Glutamatergic neuron (in vitro differentiated cells): ENCODE data around the gene PODXL. TPM values are rescaled to one million over a fixed set of nuclear protein-coding genes. Genes with fewer than 3 reads are reported as not detected.

Source experiments
- DNase-seq: peaks from one replicate; pipeline ENCODE4 v3.0.0; 2022
- H3K27ac Mint-ChIP-seq: one replicate; pipeline ENCODE4 v1.8.0; 2020; ENCODE audit warnings: mild to moderate bottlenecking, mixed read lengths, inconsistent platforms; ENCODE audit not compliant: unreplicated experiment
- H3K27me3 Mint-ChIP-seq: one replicate; pipeline ENCODE4 v1.8.0; 2020; ENCODE audit warnings: mild to moderate bottlenecking, moderate library complexity, mixed read lengths, inconsistent platforms; ENCODE audit not compliant: unreplicated experiment
- H3K36me3 Mint-ChIP-seq: one replicate; pipeline ENCODE4 v1.8.0; 2020; ENCODE audit warnings: mild to moderate bottlenecking, mixed read lengths, inconsistent platforms; ENCODE audit not compliant: unreplicated experiment
- H3K4me1 Mint-ChIP-seq: one replicate; pipeline ENCODE4 v1.8.0; 2020; ENCODE audit warnings: mild to moderate bottlenecking, low read depth, mixed read lengths, inconsistent platforms; ENCODE audit not compliant: unreplicated experiment
- H3K4me3 Mint-ChIP-seq: one replicate; pipeline ENCODE4 v1.8.0; 2020; ENCODE audit warnings: mild to moderate bottlenecking, mixed read lengths, inconsistent platforms; ENCODE audit not compliant: unreplicated experiment
- H3K9me3 Mint-ChIP-seq: one replicate; pipeline ENCODE4 v1.8.0; 2020; ENCODE audit warnings: mild to moderate bottlenecking, moderate library complexity, mixed read lengths, inconsistent platforms; ENCODE audit not compliant: unreplicated experiment
- total RNA-seq: library from RNA; stranded (reverse); fragmentation: NEBNext Ultra II Directional; extraction: Animal tissue kit (Norgen Biotek cat#: 25700); gene quantifications from one replicate; pipeline ENCODE4 v1.2.1, GENCODE V29; 2021; ENCODE audit not compliant: unreplicated experiment
- TF ChIP-seq, protein P1 (sequence below): fragments of 200-600 bp; sonication (generic); IDR thresholded peaks from one replicate; pipeline ENCODE4 v1.5.0; 2021; ENCODE audit not compliant: partially characterized antibody, unreplicated experiment

The PODXL gene
- total RNA-seq, 1 donor from 2014 or later, result 12.3 TPM

DNA sequence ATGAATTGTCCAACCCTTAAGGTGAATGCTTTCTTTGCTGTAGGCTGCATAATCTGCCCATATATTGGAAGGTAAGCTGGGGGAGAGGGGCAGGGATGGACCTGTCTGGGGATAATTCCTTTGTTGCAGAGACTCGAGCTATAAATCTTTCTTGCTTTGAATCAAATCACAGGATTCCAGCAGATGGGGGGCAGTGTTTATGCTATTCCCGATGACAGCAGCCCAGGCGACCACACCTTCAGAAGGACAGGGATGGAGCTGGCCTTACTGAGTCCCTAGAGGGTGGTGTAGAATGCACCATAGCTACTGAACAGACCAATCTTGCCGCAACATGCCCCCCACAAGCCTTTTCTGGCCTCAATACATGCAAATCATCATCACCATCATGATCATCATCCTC, 2.5 kb downstream of the PODXL start:
- peaks cover 5% of the 10 kb centered on the region for H3K4me1 Mint-ChIP-seq

DNA sequence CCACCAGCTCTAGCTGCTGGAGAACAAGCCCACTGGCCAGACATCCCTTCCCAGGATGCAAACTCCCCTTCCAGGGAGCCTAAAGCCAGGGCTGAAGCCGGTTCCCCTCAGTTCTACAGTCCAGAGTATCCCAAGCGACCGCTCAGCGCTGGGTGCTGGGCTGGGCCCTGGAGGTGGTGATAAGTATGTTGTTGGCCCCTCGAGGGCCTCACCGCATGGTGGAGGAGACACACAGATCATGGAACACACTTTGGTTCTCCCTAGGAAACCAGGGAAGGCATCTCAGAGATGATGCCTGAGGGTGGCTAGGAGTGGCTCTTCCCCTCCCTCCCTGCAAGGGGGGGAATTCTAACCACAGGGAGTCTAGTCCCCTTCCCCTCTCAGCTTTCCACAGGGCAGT, 4.4 kb downstream of the PODXL start:
- Mint-ChIP-seq H3K4me1 (peaks cover 5% of the 10 kb centered on the region), H3K27ac (no peak overlapping the region), H3K27me3 (peaks cover 6% of the 10 kb centered on the region), H3K36me3 (no peaks in the 10 kb centered on the region), H3K4me3 (no peak overlapping the region), H3K9me3 (peaks cover 13% of the 10 kb centered on the region)
- no peak for DNase-seq
- TF ChIP-seq, protein P1, sequence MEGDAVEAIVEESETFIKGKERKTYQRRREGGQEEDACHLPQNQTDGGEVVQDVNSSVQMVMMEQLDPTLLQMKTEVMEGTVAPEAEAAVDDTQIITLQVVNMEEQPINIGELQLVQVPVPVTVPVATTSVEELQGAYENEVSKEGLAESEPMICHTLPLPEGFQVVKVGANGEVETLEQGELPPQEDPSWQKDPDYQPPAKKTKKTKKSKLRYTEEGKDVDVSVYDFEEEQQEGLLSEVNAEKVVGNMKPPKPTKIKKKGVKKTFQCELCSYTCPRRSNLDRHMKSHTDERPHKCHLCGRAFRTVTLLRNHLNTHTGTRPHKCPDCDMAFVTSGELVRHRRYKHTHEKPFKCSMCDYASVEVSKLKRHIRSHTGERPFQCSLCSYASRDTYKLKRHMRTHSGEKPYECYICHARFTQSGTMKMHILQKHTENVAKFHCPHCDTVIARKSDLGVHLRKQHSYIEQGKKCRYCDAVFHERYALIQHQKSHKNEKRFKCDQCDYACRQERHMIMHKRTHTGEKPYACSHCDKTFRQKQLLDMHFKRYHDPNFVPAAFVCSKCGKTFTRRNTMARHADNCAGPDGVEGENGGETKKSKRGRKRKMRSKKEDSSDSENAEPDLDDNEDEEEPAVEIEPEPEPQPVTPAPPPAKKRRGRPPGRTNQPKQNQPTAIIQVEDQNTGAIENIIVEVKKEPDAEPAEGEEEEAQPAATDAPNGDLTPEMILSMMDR, result no peak

More for the DNA sequence above, 2.5 kb downstream of the PODXL start:
- Mint-ChIP-seq H3K4me3 (peak overlapping the region; percentile 15), H3K36me3 (no peaks in the 10 kb centered on the region), H3K27ac (no peak overlapping the region), H3K9me3 (peaks cover 13% of the 10 kb centered on the region), H3K27me3 (peaks cover 7% of the 10 kb centered on the region)
- DNase-seq, result no peak
- TF ChIP-seq, protein P1, result no peak

DNA sequence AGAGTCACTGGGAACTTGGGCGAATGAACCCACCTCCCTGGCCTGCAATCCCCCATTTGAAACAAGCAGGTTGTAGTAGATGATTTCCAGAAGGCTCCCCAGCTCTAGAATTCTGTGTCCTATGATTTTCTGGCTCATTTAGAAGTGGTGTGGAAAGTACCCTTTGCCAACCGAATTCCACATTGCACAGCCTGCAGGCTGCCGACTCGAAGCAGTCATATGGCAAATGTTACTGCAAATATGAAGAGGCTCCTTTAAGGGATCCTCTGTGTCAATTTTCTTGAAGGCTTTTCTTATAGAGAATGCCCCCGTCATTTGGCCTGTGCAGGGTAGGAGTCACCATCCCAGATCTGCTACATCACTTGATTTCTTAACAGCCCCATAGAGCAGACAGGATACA, 5.6 kb downstream of the PODXL start:
- H3K4me1 Mint-ChIP-seq, result peaks cover 6% of the 10 kb centered on the region
- peaks cover 6% of the 10 kb centered on the region for H3K27me3 Mint-ChIP-seq
- TF ChIP-seq, protein P1, result no peak
- peaks cover 12% of the 10 kb centered on the region for H3K9me3 Mint-ChIP-seq
- H3K4me3 Mint-ChIP-seq, result no peak overlapping the region
- no peaks in the 10 kb centered on the region for H3K36me3 Mint-ChIP-seq
- no peak overlapping the region for H3K27ac Mint-ChIP-seq
- no peak for DNase-seq

DNA sequence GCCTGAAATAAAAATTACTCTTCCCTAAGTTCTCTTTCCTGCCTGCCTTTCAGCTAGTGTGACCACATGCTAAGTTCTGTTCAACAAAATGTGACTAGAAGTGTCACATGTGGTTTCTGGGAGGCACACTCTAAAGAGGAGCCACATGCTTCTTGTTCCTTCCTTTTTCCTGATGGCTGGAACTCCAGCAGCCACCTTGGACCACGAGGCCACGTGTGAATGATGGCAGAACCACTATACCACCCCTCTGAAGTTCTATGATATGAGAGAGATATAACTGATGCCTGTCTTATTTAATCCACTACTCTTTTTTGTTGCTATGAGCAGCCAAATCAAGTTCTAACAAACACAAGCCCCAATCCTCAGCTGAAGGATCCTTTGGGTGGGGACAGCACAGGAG, 8.1 kb downstream of the PODXL start:
- Mint-ChIP-seq H3K27me3 (no peaks in the 10 kb centered on the region), H3K4me1 (peaks cover 8% of the 10 kb centered on the region), H3K9me3 (peaks cover 6% of the 10 kb centered on the region), H3K4me3 (no peak overlapping the region), H3K36me3 (no peaks in the 10 kb centered on the region), H3K27ac (peak overlapping the region; percentile 63)
- no peak for DNase-seq
- TF ChIP-seq, protein P1, result no peak

DNA sequence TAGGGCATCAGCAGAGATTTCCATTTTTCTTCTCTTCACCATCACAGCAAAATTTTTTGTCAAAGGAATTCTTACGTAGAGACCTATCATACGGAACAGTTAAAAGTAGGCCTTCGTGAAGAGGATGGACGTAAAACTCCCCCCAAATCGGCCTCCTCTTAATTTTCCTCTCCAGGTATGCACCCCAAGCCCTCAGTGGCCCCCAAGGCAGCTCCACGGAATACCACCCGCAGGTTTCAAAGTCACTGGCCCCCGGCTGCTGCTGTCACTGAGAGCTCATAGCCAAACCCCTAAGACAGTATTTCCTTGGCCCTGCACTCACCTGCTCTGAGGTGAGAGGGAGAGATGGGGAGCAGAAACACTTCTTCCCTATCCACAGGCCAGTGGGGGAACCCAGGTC, 8.8 kb downstream of the PODXL start:
- no peaks in the 10 kb centered on the region for H3K36me3 Mint-ChIP-seq
- DNase-seq, result no peak
- H3K4me1 Mint-ChIP-seq, result peaks cover 8% of the 10 kb centered on the region
- TF ChIP-seq, protein P1, result no peak
- H3K27me3 Mint-ChIP-seq, result no peaks in the 10 kb centered on the region
- peaks cover 1% of the 10 kb centered on the region for H3K9me3 Mint-ChIP-seq
- H3K4me3 Mint-ChIP-seq, result no peak overlapping the region
- H3K27ac Mint-ChIP-seq, result no peak overlapping the region
